ENCODE results near the gene NOS2. TPM values are rescaled to one million over a fixed set of nuclear protein-coding genes. Genes with fewer than 3 reads are reported as not detected.

The NOS2 gene
- polyA plus RNA-seq, 1 donor (not counting 4 experiments of a cell fraction or from before 2014, with no cell fraction given), result not detected

GRCh38 chr17:27792095-27792494, 8.2 kb downstream of the NOS2 start:
- DNase-seq (ENCODE audit: low read depth, low spot score) (no peak), FAIRE-seq (no peak)
- TF ChIP-seq CTCF (optimal IDR thresholded peaks at IDR 0.05 in 1 of 3, IDR thresholded peaks at IDR 0.05 in 1 of 3, conservative IDR thresholded peaks at IDR 0.05 in 1 of 3; ENCODE audit: extremely low read depth in 1 of 3, insufficient read depth in 2 of 3, low read length in 3 of 3), result no peak
- no peak for TF ChIP-seq EZH2 (IDR thresholded peaks at IDR 0.05; ENCODE audit: low read length)
- Histone ChIP-seq H3K36me3 (ENCODE audit: control insufficient read depth in 2 of 2, extremely low read depth in 1 of 2, insufficient read depth in 2 of 2, low read length in 2 of 2) (no peaks in the 10 kb centered on the region), H3K79me2 (ENCODE audit: control insufficient read depth, insufficient read depth, low read length) (no peaks in the 10 kb centered on the region), H3K4me2 (ENCODE audit: control insufficient read depth, extremely low read depth, insufficient read depth, low read depth, low read length) (no peak overlapping the region), H3K9me3 (ENCODE audit: control insufficient read depth, low read depth, low read length) (no peaks in the 10 kb centered on the region), H3K9me1 (ENCODE audit: control insufficient read depth, extremely low read depth, insufficient read depth, low read length) (no peaks in the 10 kb centered on the region), H3K27me3 (ENCODE audit: control insufficient read depth, extremely low read depth, insufficient read depth, low read length) (peaks cover 41% of the 10 kb centered on the region), H3K4me1 (ENCODE audit: control insufficient read depth, extremely low read depth, insufficient read depth, low read length) (no peaks in the 10 kb centered on the region), H3K27ac (ENCODE audit: control insufficient read depth, insufficient read depth, low read length) (no peak overlapping the region), H3K9ac (ENCODE audit: control insufficient read depth, extremely low read depth, insufficient read depth, low read length) (no peak overlapping the region), H3K4me3 (ENCODE audit: control insufficient read depth in 2 of 3, extremely low read depth in 1 of 3, insufficient read depth in 2 of 3, low read depth in 1 of 3, low read length in 3 of 3) (no peak overlapping the region), H4K20me1 (ENCODE audit: control insufficient read depth, extremely low read depth, insufficient read depth, low read length) (no peaks in the 10 kb centered on the region), H2AFZ (ENCODE audit: control insufficient read depth, low read length) (no peak overlapping the region)
- dilution Hi-C loops (cut with MboI; ENCODE audit: extremely low pct_ligation_motif_present, low sequenced_read_pairs), result no loop called here

GRCh38 chr17:27788919-27789318, 11.4 kb downstream of the NOS2 start:
- no peak overlapping the region for H3K27ac ChIP-seq (ENCODE audit: control insufficient read depth, insufficient read depth, low read length)
- FAIRE-seq (no peak), DNase-seq (ENCODE audit: low read depth, low spot score) (no peak)
- H3K4me3 ChIP-seq (ENCODE audit: control insufficient read depth in 2 of 3, extremely low read depth in 1 of 3, insufficient read depth in 2 of 3, low read depth in 1 of 3, low read length in 3 of 3), result no peak overlapping the region
- H2AFZ ChIP-seq (ENCODE audit: control insufficient read depth, low read length), result no peak overlapping the region
- no peaks in the 10 kb centered on the region for H3K9me1 ChIP-seq (ENCODE audit: control insufficient read depth, extremely low read depth, insufficient read depth, low read length)
- no peaks in the 10 kb centered on the region for H3K79me2 ChIP-seq (ENCODE audit: control insufficient read depth, insufficient read depth, low read length)
- dilution Hi-C loops (cut with MboI; ENCODE audit: extremely low pct_ligation_motif_present, low sequenced_read_pairs), result no loop called here
- no peaks in the 10 kb centered on the region for H3K9me3 ChIP-seq (ENCODE audit: control insufficient read depth, low read depth, low read length)
- no peak overlapping the region for H3K9ac ChIP-seq (ENCODE audit: control insufficient read depth, extremely low read depth, insufficient read depth, low read length)
- H3K4me2 ChIP-seq (ENCODE audit: control insufficient read depth, extremely low read depth, insufficient read depth, low read depth, low read length), result no peak overlapping the region
- no peaks in the 10 kb centered on the region for H3K36me3 ChIP-seq (ENCODE audit: control insufficient read depth in 2 of 2, extremely low read depth in 1 of 2, insufficient read depth in 2 of 2, low read length in 2 of 2)
- H3K4me1 ChIP-seq (ENCODE audit: control insufficient read depth, extremely low read depth, insufficient read depth, low read length), result no peaks in the 10 kb centered on the region
- TF ChIP-seq CTCF (optimal IDR thresholded peaks at IDR 0.05 in 1 of 3, IDR thresholded peaks at IDR 0.05 in 1 of 3, conservative IDR thresholded peaks at IDR 0.05 in 1 of 3; ENCODE audit: extremely low read depth in 1 of 3, insufficient read depth in 2 of 3, low read length in 3 of 3) (no peak), EZH2 (IDR thresholded peaks at IDR 0.05; ENCODE audit: low read length) (no peak)
- H4K20me1 ChIP-seq (ENCODE audit: control insufficient read depth, extremely low read depth, insufficient read depth, low read length), result no peaks in the 10 kb centered on the region
- H3K27me3 ChIP-seq (ENCODE audit: control insufficient read depth, extremely low read depth, insufficient read depth, low read length), result peaks cover 25% of the 10 kb centered on the region
